Pulmonary artery endothelial cell (primary cell): ENCODE results near the gene MS4A13. TPM values are rescaled to one million over a fixed set of nuclear protein-coding genes. Genes with fewer than 3 reads are reported as not detected.
"Not testable (repeated sequence)": the region's sequence is repeated elsewhere in the genome, so short reads cannot be mapped to it uniquely, and the experiment has no call there.

Experiments
- DNase-seq: peaks from one replicate; pipeline ENCODE4 v3.0.0-alpha.2; 2011; ENCODE audit warnings: low read depth, low spot score
- total RNA-seq: library from RNA; depleted of rRNA; stranded (reverse); fragments of >200 nt; gene quantifications from 2 replicates; pipeline ENCODE4 v1.2.3, GENCODE V29; 2014

MS4A13 gene
- not detected in 2 replicates for total RNA-seq

DNA sequence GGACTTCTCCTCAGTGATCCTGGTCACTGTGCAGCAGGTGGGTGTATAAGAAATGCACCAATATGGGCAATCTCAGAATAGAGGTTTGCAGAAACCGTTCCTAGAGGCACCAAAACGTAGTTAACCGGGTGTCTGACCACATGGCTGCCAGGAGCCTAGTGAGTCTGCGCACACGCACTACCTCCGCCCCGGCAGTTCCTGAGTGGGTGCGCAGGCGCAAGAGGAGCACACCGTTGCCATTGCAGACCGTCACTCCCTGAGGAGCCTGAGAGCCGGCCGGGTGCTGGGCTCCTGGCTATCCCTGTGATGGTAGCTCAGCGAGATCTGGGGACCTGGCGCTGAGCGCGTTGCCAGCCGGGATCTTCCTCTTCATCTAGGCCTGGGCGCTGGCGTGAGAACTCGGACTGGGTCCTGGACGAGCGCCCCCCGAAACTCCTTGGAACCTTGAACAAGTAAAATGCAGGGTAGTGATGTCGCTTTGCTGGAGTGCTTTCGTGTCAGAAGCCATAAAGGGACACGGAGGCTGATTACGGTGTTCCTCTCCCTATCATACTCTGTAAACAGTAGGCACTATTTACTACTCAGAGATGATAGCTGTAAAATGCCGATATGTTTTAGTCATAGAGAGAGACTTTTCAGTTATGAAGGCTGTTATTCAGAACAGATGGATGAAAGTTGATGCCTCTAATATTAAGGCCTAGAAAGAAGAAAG, at the start of gene MS4A13:
MS4A13 (plus strand) TSS at position 249 of the 712 bp plus-strand sequence. CDS start 2,692 bp downstream, outside the sequence.
- DNase-seq = no peak

- DNase-seq = no peak
These were observed 46.4 kb upstream of the MS4A13 start for GRCh38 chr11:60468829-60469228.

GRCh38 chr11:60469723-60470122, 45.5 kb upstream of the MS4A13 start:
- no peak for DNase-seq

DNA sequence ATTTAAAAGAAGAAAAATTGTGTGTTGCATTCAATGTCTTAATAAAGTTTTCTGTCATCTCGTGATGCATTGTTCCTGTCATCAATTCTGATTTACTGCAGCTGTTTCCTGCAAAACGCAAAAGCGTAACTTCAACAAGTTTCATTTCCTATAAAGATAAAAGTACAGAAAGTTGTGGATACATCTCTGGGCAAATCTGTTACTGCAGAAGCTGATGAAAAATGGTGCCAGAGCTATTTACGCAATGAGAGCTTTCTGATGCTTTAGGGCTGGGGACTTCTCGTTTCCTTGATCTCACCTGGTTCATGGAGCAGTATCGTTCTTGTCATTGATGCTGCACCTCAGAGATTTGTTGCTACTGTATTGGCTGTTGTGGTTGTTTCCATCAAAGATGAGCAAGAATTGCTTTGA, 38.2 kb upstream of the MS4A13 start:
- DNase-seq = no peak

- DNase-seq = no peak
These were observed 32.8 kb upstream of the MS4A13 start for GRCh38 chr11:60482361-60482760.

GRCh38 chr11:60485987-60486386, 29.2 kb upstream of the MS4A13 start:
- no peak for DNase-seq

DNA sequence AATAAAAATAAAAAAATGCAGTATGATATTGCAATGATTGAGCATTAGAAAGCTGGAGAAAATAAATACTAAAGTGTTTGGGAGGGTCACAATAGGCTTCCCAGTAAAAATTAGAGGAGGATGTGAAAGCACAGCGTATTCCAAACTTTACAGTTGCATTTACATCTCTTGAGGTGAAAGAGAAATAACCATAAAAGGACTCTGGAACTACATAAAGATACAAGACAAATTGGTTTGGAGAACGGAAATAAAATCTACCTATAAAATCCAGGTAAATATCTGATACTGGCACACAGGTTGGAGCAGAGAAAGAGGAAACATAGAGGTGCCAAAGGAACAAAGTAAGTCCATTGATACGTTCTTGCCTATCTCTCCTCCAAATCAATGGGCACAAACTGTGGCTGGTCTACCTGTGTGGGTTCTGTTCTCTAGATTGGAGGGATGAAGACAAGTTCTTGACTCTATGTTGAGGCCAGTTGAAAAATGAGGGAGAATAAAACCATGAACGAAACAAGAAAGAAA, 22.6 kb upstream of the MS4A13 start, which contains the start of gene MS4A12:
MS4A12 (plus strand) TSS at position 291 of the 522 bp plus-strand sequence. CDS start 4,541 bp downstream, outside the sequence.
- DNase-seq = no peak

GRCh38 chr11:60493454-60493853, 21.7 kb upstream of the MS4A13 start:
- no peak for DNase-seq

GRCh38 chr11:60498399-60498798, 16.8 kb upstream of the MS4A13 start:
- no peak for DNase-seq

DNA sequence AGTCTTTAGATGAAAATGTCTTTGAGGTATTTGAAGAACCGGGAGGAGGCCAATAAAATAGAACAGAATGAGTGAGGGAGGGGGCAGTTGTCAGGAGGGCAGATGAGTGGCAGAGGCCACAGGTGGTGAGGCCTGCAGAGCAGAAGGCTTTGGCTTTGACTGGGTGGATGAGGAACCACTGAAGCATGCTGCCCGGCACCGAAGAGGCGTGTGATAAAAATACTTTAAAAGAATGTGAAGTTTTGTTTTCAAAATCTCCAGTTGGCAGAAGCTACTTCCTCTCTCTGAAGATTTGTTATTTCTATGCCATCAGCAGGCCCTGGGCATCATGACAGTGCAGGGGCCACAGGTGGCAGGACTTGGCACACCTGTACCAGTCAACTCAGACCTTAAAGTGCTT, 16.3 kb upstream of the MS4A13 start:
- no peak for DNase-seq

- no peak for DNase-seq
These were observed 14.8 kb upstream of the MS4A13 start for GRCh38 chr11:60500276-60500910.

DNA sequence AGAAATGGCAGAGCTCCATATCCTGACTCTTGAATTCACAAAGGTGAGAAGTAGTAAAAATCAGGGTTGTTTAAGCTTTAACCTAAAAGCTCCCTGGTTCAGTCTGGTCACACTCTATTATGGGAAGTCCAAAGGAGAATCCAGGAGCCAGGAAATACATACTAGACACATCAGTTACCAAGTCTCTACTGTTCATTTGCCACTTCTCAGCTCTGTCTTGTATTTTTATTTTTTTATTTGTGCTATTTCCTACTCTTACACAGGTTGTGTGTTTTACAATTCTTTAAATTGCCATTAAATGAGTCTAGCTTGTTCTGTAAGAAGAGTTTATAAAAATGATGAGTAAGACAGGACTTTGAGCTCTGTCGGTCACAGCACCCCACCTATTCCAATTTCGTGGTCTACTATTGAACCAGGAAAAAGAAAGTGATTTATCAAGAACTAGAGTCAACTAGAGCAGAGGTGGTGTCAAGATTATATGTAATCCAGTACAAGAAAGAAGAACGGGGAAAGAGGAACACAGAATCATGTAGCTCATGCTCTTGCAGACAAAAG, 12.9 kb upstream of the MS4A13 start:
- no peak for DNase-seq

- no peak for DNase-seq
These were observed 10.8 kb upstream of the MS4A13 start for GRCh38 chr11:60504219-60504905.

DNA sequence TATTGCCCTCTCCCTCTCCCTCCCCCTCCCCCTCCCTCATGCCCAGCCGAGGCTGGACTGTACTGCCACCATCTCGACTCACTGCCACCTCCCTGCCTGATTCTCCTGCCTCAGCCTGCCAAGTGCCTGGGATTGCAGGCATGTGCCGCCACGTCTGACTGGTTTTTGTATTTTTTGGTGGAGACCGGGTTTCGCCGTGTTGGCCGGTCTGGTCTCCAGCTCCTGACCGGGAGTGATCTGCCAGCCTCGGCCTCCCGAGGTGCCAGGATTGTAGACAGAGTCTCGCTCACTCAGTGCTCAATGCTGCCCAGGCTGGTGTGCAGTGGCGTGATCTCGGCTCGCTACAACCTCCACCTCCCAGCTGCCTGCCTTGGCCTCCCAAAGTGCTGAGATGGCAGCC, 5.6 kb upstream of the MS4A13 start:
- DNase-seq = not testable (repeated sequence)

DNA sequence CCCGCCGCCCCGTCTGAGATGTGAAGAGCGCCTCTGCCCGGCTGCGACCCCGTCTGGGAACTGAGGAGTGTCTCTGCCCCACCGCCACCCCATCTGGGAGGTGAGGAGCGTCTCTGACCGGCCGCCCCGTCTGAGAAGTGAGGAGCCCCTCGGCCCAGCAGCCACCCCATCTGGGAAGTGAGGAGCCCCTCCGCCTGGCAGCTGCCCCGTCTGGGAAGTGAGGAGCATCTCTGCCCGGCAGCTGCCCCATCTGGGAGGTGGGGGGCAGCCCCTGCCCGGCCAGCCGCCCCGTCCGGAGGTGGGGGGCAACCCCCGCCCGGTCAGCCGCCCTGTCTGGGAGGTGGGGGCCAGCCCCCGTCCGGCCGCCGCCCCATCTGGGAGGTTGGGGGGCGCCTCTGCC, 5.0 kb upstream of the MS4A13 start:
- DNase-seq = not testable (repeated sequence)

GRCh38 chr11:60511393-60511792, 3.8 kb upstream of the MS4A13 start:
- no peak for DNase-seq

- DNase-seq = no peak
These were observed 2.5 kb upstream of the MS4A13 start for GRCh38 chr11:60512651-60513225.

- no peak for DNase-seq
These were observed 1.4 kb upstream of the MS4A13 start for GRCh38 chr11:60513496-60514460.

DNA sequence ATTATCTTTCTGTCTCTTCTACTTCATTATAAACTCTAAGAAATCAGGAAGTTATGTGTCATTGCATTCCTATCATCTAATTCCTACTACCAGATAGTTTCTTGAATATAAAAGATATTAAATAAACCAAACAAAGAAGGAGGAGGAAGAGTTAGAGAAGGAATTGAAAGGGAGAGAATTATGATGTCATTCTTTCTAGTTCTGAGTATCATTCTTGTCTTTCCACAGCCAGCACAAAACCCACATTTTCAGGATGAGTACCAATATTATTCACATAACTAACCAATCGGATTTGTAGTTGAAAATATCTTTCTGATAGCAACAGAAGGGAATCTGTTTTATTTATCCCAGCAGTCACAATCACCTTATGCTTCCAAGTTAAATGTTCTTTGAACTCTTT, 13.3 kb downstream of the MS4A13 start:
- DNase-seq = no peak

- no peak for DNase-seq
These were observed 13.7 kb downstream of the MS4A13 start for GRCh38 chr11:60528934-60529333.
